ENCODE data around the gene RGCC. TPM values are rescaled to one million over a fixed set of nuclear protein-coding genes. Genes with fewer than 3 reads are reported as not detected.

The RGCC gene, protein sequence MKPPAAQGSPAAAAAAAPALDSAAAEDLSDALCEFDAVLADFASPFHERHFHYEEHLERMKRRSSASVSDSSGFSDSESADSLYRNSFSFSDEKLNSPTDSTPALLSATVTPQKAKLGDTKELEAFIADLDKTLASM
- 1,000 to 10,000 TPM in 1 of 4 donors, 100 to 1,000 TPM in 3; 476 to 1,295 (median 830) TPM for total RNA-seq

GRCh38 chr13:41456768-41457588 lies at the start of gene RGCC:
Gene RGCC (plus strand): TSS chr13:41457550. CDS start chr13:41457708, 158 bp downstream.
- no peaks in the 10 kb centered on the region for H3K27me3 ChIP-seq
- peak; percentile 56 to 64 for DNase-seq (ENCODE audit: low spot score in 2 of 2)
- H3K4me3 ChIP-seq = peak within 1 kb of the TSS; percentile 67 to 70 (median 68)
- H3K4me1 ChIP-seq = peaks cover 0 to 28% (median 2%) of the 10 kb centered on the region in 4 donors
- TF ChIP-seq POLR2A (IDR thresholded peaks at IDR 0.05) = peak in 1 of 2 donors; percentile 84
- peak in 1 of 2 donors; percentile 96 for TF ChIP-seq EP300 (IDR thresholded peaks at IDR 0.05)
- TF ChIP-seq, protein P1, sequence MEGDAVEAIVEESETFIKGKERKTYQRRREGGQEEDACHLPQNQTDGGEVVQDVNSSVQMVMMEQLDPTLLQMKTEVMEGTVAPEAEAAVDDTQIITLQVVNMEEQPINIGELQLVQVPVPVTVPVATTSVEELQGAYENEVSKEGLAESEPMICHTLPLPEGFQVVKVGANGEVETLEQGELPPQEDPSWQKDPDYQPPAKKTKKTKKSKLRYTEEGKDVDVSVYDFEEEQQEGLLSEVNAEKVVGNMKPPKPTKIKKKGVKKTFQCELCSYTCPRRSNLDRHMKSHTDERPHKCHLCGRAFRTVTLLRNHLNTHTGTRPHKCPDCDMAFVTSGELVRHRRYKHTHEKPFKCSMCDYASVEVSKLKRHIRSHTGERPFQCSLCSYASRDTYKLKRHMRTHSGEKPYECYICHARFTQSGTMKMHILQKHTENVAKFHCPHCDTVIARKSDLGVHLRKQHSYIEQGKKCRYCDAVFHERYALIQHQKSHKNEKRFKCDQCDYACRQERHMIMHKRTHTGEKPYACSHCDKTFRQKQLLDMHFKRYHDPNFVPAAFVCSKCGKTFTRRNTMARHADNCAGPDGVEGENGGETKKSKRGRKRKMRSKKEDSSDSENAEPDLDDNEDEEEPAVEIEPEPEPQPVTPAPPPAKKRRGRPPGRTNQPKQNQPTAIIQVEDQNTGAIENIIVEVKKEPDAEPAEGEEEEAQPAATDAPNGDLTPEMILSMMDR (IDR thresholded peaks at IDR 0.05) = no peak
- peaks cover 0 to 37% (median 6%) of the 10 kb centered on the region in 3 donors for H3K36me3 ChIP-seq
- WGBS, 2 donors = 5 to 8% methylated on average over 35 to 52 of the region's 92 CpGs
- peaks cover 0 to 5% (median 0%) of the 10 kb centered on the region in 4 donors for H3K9me3 ChIP-seq
- H3K27ac ChIP-seq = peak within 1 kb of the TSS; percentile 79 to 92 (median 85)

DNA sequence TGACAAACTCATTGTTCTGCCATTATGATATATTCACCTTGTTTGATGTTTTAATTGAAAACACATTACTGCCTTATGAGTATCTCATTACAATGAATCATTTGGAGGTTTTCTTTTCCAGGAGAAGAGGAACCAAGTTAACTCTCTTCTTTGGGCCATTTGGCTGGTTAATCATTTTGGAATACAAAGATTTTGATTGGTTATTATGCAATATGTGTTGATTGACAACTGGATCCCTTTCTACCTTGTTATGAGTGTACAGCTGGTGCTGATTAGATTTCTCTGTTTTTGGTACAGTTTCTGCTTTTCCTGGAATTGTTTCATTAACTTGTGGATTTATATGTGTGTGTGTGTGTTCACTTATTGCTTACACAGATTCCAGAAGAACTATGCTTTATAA lies 49.2 kb upstream of the RGCC start:
- Histone ChIP-seq H3K4me3 (no peak overlapping the region), H3K4me1 (peaks cover 0 to 6% (median 0%) of the 10 kb centered on the region in 4 donors)
- TF ChIP-seq POLR2A (IDR thresholded peaks at IDR 0.05) = no peak
- TF ChIP-seq, protein P1 (IDR thresholded peaks at IDR 0.05) = no peak
- no peak for TF ChIP-seq EP300 (IDR thresholded peaks at IDR 0.05)

DNA sequence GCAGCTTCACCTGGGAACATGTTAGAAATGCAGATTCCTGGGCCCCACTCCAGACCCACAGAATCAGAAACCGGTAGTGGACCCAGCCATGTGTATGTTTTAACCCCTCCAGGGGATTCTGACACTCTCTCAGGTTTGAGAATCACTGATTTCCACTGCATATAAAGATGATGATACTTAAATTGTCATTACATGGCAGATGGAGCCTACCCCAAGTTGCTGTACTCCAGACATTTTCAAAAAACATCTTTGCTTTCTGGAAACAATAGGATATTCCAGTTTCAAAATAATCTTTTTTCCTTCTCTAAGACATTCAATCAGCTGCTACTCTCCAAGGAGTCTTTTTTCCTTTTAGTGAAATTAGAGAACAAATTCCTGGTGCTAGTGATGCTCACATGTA lies 48.6 kb upstream of the RGCC start:
- TF ChIP-seq POLR2A (IDR thresholded peaks at IDR 0.05) = no peak
- Histone ChIP-seq H3K4me3 (no peak overlapping the region), H3K36me3 (no peaks in the 10 kb centered on the region), H3K27me3 (no peaks in the 10 kb centered on the region), H3K27ac (no peak overlapping the region), H3K4me1 (peaks cover 0 to 6% (median 0%) of the 10 kb centered on the region in 4 donors), H3K9me3 (no peaks in the 10 kb centered on the region)
- 35 to 50% methylated on average over 1 of the region's 1 CpG for WGBS, 2 donors
- no peak for DNase-seq (ENCODE audit: low spot score in 2 of 2)

More for the DNA sequence above, 49.2 kb upstream of the RGCC start:
- no peak overlapping the region for H3K27ac ChIP-seq
- DNase-seq (ENCODE audit: low spot score in 2 of 2) = no peak
- no peaks in the 10 kb centered on the region for H3K9me3 ChIP-seq
- H3K36me3 ChIP-seq = no peaks in the 10 kb centered on the region
- no peaks in the 10 kb centered on the region for H3K27me3 ChIP-seq

- DNase-seq (ENCODE audit: low spot score in 2 of 2) = no peak
- Histone ChIP-seq H3K4me1 (peaks cover 0 to 6% (median 0%) of the 10 kb centered on the region in 4 donors), H3K9me3 (no peaks in the 10 kb centered on the region), H3K36me3 (no peaks in the 10 kb centered on the region), H3K4me3 (no peak overlapping the region), H3K27ac (no peak overlapping the region), H3K27me3 (no peaks in the 10 kb centered on the region)
- TF ChIP-seq EP300 (IDR thresholded peaks at IDR 0.05) (no peak), POLR2A (IDR thresholded peaks at IDR 0.05) (no peak)
- TF ChIP-seq, protein P1 (IDR thresholded peaks at IDR 0.05) = no peak
- 73 to 82% methylated on average over 2 of the region's 2 CpGs for WGBS, 2 donors
These were observed 47.7 kb upstream of the RGCC start for GRCh38 chr13:41409611-41410010.

DNA sequence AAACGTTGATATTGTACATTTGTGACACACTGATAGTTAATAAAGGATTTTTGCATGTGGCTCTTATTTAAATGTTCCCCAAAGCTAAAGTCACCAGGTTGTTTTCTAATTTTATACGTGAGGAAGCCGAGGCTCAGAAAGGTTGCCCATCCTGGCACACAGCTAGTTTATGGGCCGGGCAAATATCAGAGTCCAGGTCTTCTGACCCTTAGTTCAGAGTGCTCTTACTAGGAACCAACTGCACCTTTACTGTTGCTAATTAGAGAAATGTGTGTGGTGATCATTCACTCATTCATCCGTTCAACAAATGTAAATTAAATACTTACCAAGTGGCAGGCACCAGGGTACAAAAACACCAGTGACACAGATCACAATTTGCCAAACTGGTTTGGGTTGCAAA lies 46.3 kb upstream of the RGCC start:
- H3K27ac ChIP-seq = no peak overlapping the region
- peaks cover 0 to 6% (median 0%) of the 10 kb centered on the region in 4 donors for H3K4me1 ChIP-seq
- no peaks in the 10 kb centered on the region for H3K9me3 ChIP-seq
- no peaks in the 10 kb centered on the region for H3K36me3 ChIP-seq
- WGBS, 2 donors = 90 to 92% methylated on average over 5 of the region's 5 CpGs
- no peaks in the 10 kb centered on the region for H3K27me3 ChIP-seq
- no peak overlapping the region for H3K4me3 ChIP-seq
- no peak for DNase-seq (ENCODE audit: low spot score in 2 of 2)
- no peak for TF ChIP-seq EP300 (IDR thresholded peaks at IDR 0.05)
- TF ChIP-seq, protein P1 (IDR thresholded peaks at IDR 0.05) = no peak
- no peak for TF ChIP-seq POLR2A (IDR thresholded peaks at IDR 0.05)
